ENCODE measurements around the gene PTPRT.

GRCh38 chr20:42098418-42098817 is 1091.3 kb downstream of the PTPRT start:
- TF ChIP-seq CTCF (conservative IDR thresholded peaks at IDR 0.05; ENCODE audit: low read depth, low read length), result no peak
- no peak for TF ChIP-seq POLR2A (IDR thresholded peaks at IDR 0.05; ENCODE audit: low read depth, low read length)
- no peak for TF ChIP-seq RCOR1 (IDR thresholded peaks at IDR 0.05; ENCODE audit: insufficient replicate concordance, low read length)
- TF ChIP-seq MXI1 (IDR thresholded peaks at IDR 0.05; ENCODE audit: borderline replicate concordance, low read depth, low read length), result no peak
- no peak for TF ChIP-seq MAZ (IDR thresholded peaks at IDR 0.05; ENCODE audit: borderline replicate concordance, low read depth, low read length)
- TF ChIP-seq CEBPB (IDR thresholded peaks at IDR 0.05; ENCODE audit: low read depth, low read length), result no peak
- no peak for TF ChIP-seq RFX5 (IDR thresholded peaks at IDR 0.05; ENCODE audit: low read depth, low read length)
- no peak for TF ChIP-seq RAD21 (IDR thresholded peaks at IDR 0.05; ENCODE audit: low read length)
- TF ChIP-seq BHLHE40 (IDR thresholded peaks at IDR 0.05; ENCODE audit: low read depth, low read length), result no peak
- no peak for TF ChIP-seq SMC3 (IDR thresholded peaks at IDR 0.05; ENCODE audit: low read depth, low read length)
- no peak for TF ChIP-seq MAFK (IDR thresholded peaks at IDR 0.05; ENCODE audit: low read depth, low read length)
- TF ChIP-seq FOS (IDR thresholded peaks at IDR 0.05; ENCODE audit: low read depth, low read length), result no peak
- TF ChIP-seq USF2 (IDR thresholded peaks at IDR 0.05; ENCODE audit: low read depth, low read length), result no peak

Measured in IMR-90 (cell line).